HL-60 (cell line): ENCODE results near the gene TIAL1.

Experiments used
- GABPA ChIP-seq: IDR thresholded peaks from 2 replicates; pipeline ENCODE4 v1.6.1; 2012; ENCODE audit warnings: low read depth
- POLR2AphosphoS5 ChIP-seq: IDR thresholded peaks from 2 replicates; pipeline ENCODE4 v1.6.1; 2012; ENCODE audit warnings: low read depth
- TF ChIP-seq, protein P1 (sequence below): IDR thresholded peaks from one replicate; pipeline ENCODE4 v1.5.1; 2011; ENCODE audit warnings: low read length, control low read depth, inconsistent platforms; ENCODE audit not compliant: insufficient read depth
- TF ChIP-seq, protein P2 (sequence below): IDR thresholded peaks from 2 replicates; pipeline ENCODE4 v1.6.1; 2012; ENCODE audit warnings: low read depth; ENCODE audit not compliant: insufficient replicate concordance

DNA sequence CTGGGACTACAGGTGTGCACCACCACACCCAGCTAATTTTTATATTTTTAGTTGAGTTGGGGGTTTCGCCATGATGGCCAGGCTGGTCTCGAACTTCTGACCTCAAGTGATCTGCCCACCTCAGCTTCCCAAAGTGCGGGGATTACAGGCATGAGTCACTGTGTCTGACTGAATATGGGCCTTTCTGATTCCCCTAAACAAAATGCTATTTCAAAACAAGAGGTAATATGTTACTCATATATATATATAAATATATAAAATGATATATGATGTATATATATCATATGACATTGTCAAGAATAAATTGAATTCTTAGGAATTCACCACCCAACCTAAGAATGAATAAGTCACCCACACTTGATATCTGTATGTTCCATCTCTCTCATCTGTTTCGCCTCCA is 12.8 kb upstream of the TIAL1 start:
- TF ChIP-seq, protein P1, sequence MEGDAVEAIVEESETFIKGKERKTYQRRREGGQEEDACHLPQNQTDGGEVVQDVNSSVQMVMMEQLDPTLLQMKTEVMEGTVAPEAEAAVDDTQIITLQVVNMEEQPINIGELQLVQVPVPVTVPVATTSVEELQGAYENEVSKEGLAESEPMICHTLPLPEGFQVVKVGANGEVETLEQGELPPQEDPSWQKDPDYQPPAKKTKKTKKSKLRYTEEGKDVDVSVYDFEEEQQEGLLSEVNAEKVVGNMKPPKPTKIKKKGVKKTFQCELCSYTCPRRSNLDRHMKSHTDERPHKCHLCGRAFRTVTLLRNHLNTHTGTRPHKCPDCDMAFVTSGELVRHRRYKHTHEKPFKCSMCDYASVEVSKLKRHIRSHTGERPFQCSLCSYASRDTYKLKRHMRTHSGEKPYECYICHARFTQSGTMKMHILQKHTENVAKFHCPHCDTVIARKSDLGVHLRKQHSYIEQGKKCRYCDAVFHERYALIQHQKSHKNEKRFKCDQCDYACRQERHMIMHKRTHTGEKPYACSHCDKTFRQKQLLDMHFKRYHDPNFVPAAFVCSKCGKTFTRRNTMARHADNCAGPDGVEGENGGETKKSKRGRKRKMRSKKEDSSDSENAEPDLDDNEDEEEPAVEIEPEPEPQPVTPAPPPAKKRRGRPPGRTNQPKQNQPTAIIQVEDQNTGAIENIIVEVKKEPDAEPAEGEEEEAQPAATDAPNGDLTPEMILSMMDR: no peak
- TF ChIP-seq POLR2AphosphoS5 (no peak), GABPA (no peak)
- TF ChIP-seq, protein P2, sequence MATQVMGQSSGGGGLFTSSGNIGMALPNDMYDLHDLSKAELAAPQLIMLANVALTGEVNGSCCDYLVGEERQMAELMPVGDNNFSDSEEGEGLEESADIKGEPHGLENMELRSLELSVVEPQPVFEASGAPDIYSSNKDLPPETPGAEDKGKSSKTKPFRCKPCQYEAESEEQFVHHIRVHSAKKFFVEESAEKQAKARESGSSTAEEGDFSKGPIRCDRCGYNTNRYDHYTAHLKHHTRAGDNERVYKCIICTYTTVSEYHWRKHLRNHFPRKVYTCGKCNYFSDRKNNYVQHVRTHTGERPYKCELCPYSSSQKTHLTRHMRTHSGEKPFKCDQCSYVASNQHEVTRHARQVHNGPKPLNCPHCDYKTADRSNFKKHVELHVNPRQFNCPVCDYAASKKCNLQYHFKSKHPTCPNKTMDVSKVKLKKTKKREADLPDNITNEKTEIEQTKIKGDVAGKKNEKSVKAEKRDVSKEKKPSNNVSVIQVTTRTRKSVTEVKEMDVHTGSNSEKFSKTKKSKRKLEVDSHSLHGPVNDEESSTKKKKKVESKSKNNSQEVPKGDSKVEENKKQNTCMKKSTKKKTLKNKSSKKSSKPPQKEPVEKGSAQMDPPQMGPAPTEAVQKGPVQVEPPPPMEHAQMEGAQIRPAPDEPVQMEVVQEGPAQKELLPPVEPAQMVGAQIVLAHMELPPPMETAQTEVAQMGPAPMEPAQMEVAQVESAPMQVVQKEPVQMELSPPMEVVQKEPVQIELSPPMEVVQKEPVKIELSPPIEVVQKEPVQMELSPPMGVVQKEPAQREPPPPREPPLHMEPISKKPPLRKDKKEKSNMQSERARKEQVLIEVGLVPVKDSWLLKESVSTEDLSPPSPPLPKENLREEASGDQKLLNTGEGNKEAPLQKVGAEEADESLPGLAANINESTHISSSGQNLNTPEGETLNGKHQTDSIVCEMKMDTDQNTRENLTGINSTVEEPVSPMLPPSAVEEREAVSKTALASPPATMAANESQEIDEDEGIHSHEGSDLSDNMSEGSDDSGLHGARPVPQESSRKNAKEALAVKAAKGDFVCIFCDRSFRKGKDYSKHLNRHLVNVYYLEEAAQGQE: no peak
